Liver (tissue), 9 donors: ENCODE measurements around the gene SRPRB. TPM values are rescaled to one million over a fixed set of nuclear protein-coding genes. Genes with fewer than 3 reads are reported as not detected.

Experiments used
- DNase-seq: peaks from one replicate; pipeline ENCODE4 v3.0.0-alpha.2; 2017; ENCODE audit warnings: low spot score
- H3K27ac ChIP-seq, 2 donors: one replicate each; pipeline ENCODE4 v1.7.0; 2013; ENCODE audit warnings: inconsistent platforms in 2 of 2, low read length in 2 of 2, control low read depth in 1 of 2, low read depth in 1 of 2, mild to moderate bottlenecking in 1 of 2
- H3K27me3 ChIP-seq, 4 donors: one replicate each; pipeline versions ENCODE4 v1.6.1 to v1.7.0; 2013; ENCODE audit warnings: low read length in 3 of 4, inconsistent platforms in 1 of 4, mild to moderate bottlenecking in 1 of 4, moderate library complexity in 1 of 4; ENCODE audit not compliant: control insufficient read depth in 4 of 4, insufficient read depth in 4 of 4
- H3K36me3 ChIP-seq, 4 donors: one replicate each; pipeline versions ENCODE4 v1.6.1 to v1.7.0; 2013; ENCODE audit warnings: low read length in 3 of 4, mild to moderate bottlenecking in 3 of 4, low read depth in 1 of 4, moderate library complexity in 1 of 4; ENCODE audit not compliant: control insufficient read depth in 4 of 4, insufficient read depth in 3 of 4
- H3K4me1 ChIP-seq, 4 donors: one replicate each; pipeline versions ENCODE4 v1.6.1 to v1.7.0; 2013; ENCODE audit warnings: low read length in 3 of 4, mild to moderate bottlenecking in 3 of 4, moderate library complexity in 1 of 4; ENCODE audit not compliant: control insufficient read depth in 4 of 4, insufficient read depth in 4 of 4
- H3K4me3 ChIP-seq, 3 donors: one replicate each; pipeline versions ENCODE4 v1.6.1 to v1.7.0; 2013; ENCODE audit warnings: low read length in 3 of 3, control low read depth in 1 of 3, low read depth in 1 of 3, mild to moderate bottlenecking in 1 of 3
- H3K9ac ChIP-seq, 2 donors: one replicate each; pipeline ENCODE4 v1.7.0; 2013; ENCODE audit warnings: low read length in 2 of 2, mild to moderate bottlenecking in 2 of 2, moderate library complexity in 2 of 2, control low read depth in 1 of 2, low read depth in 1 of 2
- H3K9me3 ChIP-seq, 4 donors: one replicate each; pipeline versions ENCODE4 v1.6.1 to v1.7.0; 2013; ENCODE audit warnings: low read length in 3 of 4; ENCODE audit not compliant: control insufficient read depth in 4 of 4
- FOXA1 ChIP-seq: IDR thresholded peaks from 2 replicates; pipeline ENCODE4 v1.6.1; 2016; ENCODE audit warnings: antibody characterized with exemption
- GABPA ChIP-seq, 2 donors: IDR thresholded peaks in 1 of 2; conservative IDR thresholded peaks in 1 of 2; 2 replicates each; pipeline ENCODE4 v1.6.1; 2016; ENCODE audit warnings: antibody characterized with exemption in 2 of 2, mild to moderate bottlenecking in 1 of 2, moderate library complexity in 1 of 2
- JUND ChIP-seq, 2 donors: IDR thresholded peaks; 2 replicates each; pipeline ENCODE4 v1.6.1; 2016; ENCODE audit warnings: antibody characterized with exemption in 2 of 2
- MAX ChIP-seq: IDR thresholded peaks from 2 replicates; pipeline ENCODE4 v1.6.1; 2016; ENCODE audit warnings: antibody characterized with exemption
- RAD21 ChIP-seq, 2 donors: IDR thresholded peaks; 2 replicates each; pipeline ENCODE4 v1.6.1; 2016; ENCODE audit warnings: antibody characterized with exemption in 2 of 2, mild to moderate bottlenecking in 2 of 2
- REST ChIP-seq: IDR thresholded peaks from 2 replicates; pipeline ENCODE4 v1.6.1; 2016; ENCODE audit warnings: antibody characterized with exemption, mild to moderate bottlenecking
- TAF1 ChIP-seq: conservative IDR thresholded peaks from 2 replicates; pipeline ENCODE4 v1.6.1; 2016; ENCODE audit warnings: antibody characterized with exemption, mild to moderate bottlenecking
- YY1 ChIP-seq: IDR thresholded peaks from 2 replicates; pipeline ENCODE4 v1.6.1; 2016; ENCODE audit warnings: antibody characterized with exemption, mild to moderate bottlenecking
- ZBTB33 ChIP-seq: IDR thresholded peaks from 2 replicates; pipeline ENCODE4 v1.6.1; 2016; ENCODE audit warnings: antibody characterized with exemption
- WGBS: extraction: QIAGEN DNeasy Blood & Tissue Kit; methylation state at CpG from one replicate; pipeline ENCODE4 v1.1.7; 2013; 5-methylcytosine and 5-hydroxymethylcytosine counted together
- polyA plus RNA-seq, 2 donors: library from polyadenylated mRNA; stranded (reverse) in 1 of 2; unstranded in 1 of 2; fragments of 200-250 nt in 1 of 2; fragments of >200 nt in 1 of 2; fragmentation: Nextera tagmentation in 1 of 2; extraction: Ambion mirVana in 1 of 2; gene quantifications; one replicate each; pipeline versions ENCODE4 v1.2.1 to v1.2.3, GENCODE V29; 2013 to 2015
- total RNA-seq, 2 donors: library from RNA; depleted of rRNA; stranded (reverse); fragments of >200 nt; gene quantifications; one replicate each; pipeline ENCODE4 v1.2.3, GENCODE V29; 2014
- donor health status: healthy.
- donor health status: healthy.
- donor health status: healthy.
- donor health status: healthy.
- donor health status: healthy.

SRPRB gene
- total RNA-seq (10 to 100 TPM; 34.7 to 97.6 TPM), polyA plus RNA-seq (10 to 100 TPM; 76.0 to 77.8 TPM)

DNA sequence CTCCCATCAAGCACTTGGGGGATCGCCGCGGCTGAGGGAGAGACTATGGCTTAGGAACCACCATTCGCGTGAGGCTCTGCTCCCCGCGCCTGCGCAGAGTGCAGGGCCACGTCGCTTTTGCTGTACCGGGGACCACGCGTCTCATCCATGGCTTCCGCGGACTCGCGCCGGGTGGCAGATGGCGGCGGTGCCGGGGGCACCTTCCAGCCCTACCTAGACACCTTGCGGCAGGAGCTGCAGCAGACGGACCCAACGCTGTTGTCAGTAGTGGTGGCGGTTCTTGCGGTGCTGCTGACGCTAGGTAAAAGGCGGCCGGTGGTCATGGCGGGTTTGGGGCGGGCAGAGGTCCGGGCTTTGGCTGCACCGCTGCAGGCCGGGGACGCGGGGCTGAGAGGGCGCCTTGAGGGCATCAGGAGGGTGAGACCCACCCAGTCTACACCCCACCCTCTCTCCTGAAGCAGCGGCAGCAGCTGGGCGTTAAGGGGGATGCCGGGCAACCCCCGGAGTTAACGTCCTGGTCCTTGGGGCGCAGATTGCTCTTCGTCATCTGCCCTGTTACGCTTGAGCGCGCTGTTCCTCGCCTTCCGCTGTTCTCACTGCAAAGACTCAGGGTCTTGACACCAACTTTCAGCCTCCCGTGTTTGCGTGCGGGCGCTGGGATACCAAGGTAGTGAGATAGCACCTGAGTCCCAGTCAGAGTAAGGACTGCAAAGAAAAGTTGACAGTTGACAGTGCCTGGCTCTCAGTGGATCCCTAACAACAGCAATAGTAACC, at the start of gene SRPRB:
Gene SRPRB, plus strand, starts transcription at position 114 of the 774 bp plus-strand sequence. Its CDS starts 34 bp downstream, at position 148.
- WGBS = under 1% methylated on average over 53 of the region's 53 CpGs
- H3K9ac ChIP-seq = peak within 1 kb of the TSS; percentile 79 to 92
- peaks cover 2 to 14% (median 7%) of the 10 kb centered on the region in 4 donors for H3K4me1 ChIP-seq
- H3K36me3 ChIP-seq = peaks cover 0 to 14% (median 10%) of the 10 kb centered on the region in 4 donors
- H3K27ac ChIP-seq = peak within 1 kb of the TSS; percentile 84
- DNase-seq = peak; percentile 92
- peak; percentile 1 for TF ChIP-seq REST
- TF ChIP-seq GABPA (IDR thresholded peaks at IDR 0.05 in 1 of 2, conservative IDR thresholded peaks at IDR 0.05 in 1 of 2) = peak in 1 of 2 donors; percentile 31
- TF ChIP-seq RAD21 (IDR thresholded peaks at IDR 0.05) = peak in 1 of 2 donors; percentile 27
- TF ChIP-seq TAF1 = no peak
- no peak for TF ChIP-seq ZBTB33
- TF ChIP-seq MAX = peak; percentile 80
- peak; percentile 96 for TF ChIP-seq YY1
- H3K27me3 ChIP-seq = no peaks in the 10 kb centered on the region
- no peaks in the 10 kb centered on the region for H3K9me3 ChIP-seq
- peak within 1 kb of the TSS; percentile 79 to 98 (median 88) for H3K4me3 ChIP-seq

- Histone ChIP-seq H3K4me1 (peaks cover 0 to 14% (median 0%) of the 10 kb centered on the region in 4 donors), H3K9me3 (no peaks in the 10 kb centered on the region), H3K36me3 (peaks cover 18 to 82% (median 76%) of the 10 kb centered on the region in 4 donors), H3K4me3 (no peak overlapping the region), H3K27ac (peak overlapping the region in 1 of 2 donors; percentile 8), H3K9ac (no peak overlapping the region), H3K27me3 (no peaks in the 10 kb centered on the region)
- WGBS = 58% methylated on average over 20 of the region's 20 CpGs
- TF ChIP-seq JUND (IDR thresholded peaks at IDR 0.05) (peak in 1 of 2 donors; percentile 16), ZBTB33 (peak; percentile 8), YY1 (no peak), FOXA1 (no peak)
- DNase-seq = no peak
Observed at GRCh38 chr3:133756716-133757694, 48.6 kb upstream of the SRPRB start.
